GM18867 (cell line): ENCODE results near the gene PLCB2.

Experiments used
- ATAC-seq: cut with Tn5 transposase; IDR thresholded peaks from one replicate; pipeline ENCODE4 v1.9.1; 2021; ENCODE audit warnings: mild to moderate bottlenecking, moderate library complexity; ENCODE audit not compliant: unreplicated experiment

Gene PLCB2

DNA sequence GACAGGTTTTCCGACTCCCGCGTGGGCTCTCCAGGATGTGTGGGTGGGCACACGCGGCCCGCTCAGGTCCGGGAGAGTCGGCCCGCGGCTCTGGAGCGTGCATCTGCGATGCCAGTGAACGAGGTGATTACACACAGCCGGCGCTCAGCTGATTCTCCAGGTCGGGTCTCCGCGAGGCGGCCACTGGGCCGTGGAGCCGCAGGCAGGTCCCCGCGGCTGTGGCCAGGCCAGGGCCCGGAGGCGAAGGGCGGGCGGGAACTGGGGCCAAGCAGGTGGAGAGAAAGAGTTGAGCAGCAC is 55.6 kb downstream of the PLCB2 start:
- no peak for ATAC-seq

DNA sequence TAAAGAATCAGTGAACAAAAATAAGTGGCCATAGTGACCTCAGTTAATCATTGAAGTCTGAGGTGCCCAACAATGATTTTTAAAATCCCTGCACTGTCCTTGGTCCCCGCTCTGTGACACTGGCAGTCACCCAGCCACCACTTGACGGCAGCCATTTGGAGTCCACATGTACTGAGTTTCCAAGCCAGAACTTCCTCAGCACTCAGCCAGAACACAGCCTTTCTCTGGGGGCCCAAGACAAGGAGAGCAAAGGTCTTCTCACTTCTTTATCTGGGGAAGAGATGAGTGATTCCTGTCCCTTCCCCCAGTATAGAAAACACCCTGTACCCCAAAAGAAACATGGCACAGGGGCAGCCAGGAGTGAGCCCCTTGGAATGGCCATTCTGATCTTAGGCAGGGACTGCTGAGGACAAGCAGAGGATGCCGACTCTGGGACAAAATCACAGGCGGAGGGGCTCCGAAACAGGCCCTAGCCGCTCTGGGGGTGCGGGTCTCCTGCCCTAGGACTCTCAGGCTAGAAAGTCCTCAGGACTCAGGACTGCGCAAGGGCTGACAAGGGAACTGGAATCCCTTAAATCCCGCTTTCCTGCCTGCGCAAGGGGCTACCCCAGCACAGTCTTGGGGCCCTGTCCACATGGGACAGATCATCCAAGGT is 56.1 kb downstream of the PLCB2 start:
- ATAC-seq = no peak

DNA sequence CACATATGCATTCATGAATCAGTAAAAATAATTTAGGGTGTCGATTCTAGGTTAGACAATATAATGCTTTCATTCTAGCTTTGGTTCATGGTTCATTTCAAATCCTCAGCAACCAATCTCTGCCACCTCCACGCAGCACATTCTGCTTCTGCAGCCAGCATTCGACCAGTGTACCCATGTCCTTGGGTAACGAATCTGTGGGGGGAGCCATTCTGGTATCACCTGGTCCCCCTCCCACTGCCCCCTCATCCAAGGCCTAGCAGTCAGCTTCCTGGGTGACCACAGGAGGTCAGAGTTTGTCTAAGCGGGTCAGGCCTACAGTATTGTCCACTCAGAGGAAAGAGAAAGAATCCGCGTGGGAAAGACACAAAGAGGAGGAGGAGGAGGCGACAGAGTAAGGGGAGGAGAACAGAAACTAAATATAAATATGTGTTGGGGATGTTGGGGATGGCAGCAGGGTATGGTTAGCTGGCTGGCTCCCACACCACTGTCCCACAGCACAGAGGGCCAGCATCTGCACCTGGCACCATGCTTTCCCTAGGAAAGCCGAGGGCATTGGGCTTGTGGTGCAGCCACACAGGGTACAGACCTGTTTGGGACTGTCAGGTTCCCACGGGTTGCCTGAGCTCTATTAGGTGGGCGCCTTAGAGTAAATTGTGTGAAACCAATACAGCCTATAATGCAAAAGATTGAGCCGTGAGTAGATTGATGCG is 56.8 kb downstream of the PLCB2 start:
- no peak for ATAC-seq

DNA sequence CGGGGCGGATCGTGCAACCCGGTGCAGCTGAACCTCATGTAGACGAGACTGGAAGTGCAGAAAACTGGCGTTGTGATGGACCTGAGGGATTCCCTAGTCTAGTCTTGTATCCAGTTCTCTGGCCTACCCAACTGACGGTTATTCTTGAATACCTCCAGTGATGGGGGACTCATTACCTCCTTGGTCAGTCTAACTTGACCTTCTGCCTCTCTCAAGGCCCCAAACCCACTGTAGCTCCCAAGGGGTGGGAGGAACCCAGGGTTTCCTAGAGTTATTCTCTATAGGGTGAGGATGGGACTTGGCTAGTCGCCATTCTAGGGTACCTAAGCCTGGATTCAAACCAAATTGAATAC is 57.5 kb downstream of the PLCB2 start:
- no peak for ATAC-seq

DNA sequence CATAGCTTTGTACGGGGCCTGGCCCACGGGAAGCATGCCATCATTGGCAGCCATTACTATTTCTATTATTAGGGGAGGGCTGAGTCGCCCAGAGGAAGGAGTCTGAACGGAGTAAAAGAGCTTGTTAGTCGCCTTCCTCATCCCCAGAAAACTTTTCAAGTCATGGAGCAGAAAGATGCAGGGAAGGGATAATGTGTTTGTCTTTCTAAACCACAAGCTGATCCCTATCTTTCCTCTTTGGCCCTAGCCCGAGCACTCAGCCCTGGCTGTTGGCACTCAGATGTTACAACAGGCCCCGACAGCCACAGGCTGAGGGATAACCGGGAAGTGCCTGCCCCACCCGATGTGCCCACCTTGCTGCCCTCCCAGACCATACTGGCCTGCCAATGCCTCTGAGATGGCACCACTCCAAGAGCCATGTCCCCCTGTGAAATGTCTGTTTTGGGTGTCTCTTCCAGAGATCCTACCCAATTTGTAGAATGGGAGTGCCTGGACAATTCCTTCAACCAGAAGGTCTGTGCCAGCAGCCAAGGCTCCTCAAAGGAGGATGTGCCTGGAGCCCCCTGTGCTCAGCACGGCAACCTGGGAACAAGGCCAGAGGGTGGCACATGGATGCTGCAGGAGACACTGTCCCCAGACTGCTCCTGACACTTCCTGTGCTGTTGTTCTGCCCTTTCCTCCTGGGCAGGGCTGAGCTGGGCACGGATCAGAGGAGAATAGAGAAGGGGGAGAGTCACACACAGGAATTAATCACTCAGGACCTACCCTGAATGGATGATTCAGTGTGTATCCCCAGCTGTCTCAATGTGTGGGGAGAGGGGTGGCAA is 58.0 kb downstream of the PLCB2 start:
- no peak for ATAC-seq

DNA sequence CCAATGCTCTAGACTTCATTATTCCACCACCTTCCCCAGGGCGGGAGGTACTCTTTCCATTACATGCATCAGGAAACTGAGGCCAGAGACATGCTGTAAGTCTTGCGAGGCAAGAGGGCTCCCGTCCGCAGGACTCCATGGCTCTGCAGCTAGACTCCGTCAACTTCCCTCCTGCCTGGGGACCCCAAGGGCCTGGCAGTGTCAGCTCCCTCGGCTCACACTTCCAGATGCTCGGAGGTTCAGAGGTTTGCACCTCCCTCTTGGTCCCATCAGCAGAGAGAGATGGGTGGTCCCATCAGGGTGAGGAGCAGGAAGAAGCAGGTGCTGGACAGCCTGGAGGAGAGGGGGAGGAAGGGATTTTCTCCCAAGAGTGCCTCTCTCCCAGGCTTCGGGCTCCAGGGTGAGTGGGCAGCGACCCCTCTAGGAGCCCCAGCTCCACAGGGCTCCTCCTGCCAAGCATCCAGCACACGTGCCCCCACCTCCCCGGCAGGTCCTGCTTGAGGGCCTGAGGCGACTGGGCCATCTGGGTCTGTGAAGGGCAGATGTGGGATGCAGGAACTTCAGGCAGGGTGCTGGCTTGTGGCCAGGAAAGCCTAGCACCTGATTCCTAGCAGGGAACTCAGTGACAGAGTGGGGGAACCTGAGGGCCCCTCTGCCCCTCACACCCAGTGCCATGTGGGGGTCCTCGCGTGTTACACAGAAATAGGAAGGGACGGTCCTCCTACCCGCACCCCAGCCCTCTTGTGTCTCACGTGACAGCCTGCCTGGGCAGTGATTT is 59.5 kb downstream of the PLCB2 start:
- ATAC-seq = no peak

DNA sequence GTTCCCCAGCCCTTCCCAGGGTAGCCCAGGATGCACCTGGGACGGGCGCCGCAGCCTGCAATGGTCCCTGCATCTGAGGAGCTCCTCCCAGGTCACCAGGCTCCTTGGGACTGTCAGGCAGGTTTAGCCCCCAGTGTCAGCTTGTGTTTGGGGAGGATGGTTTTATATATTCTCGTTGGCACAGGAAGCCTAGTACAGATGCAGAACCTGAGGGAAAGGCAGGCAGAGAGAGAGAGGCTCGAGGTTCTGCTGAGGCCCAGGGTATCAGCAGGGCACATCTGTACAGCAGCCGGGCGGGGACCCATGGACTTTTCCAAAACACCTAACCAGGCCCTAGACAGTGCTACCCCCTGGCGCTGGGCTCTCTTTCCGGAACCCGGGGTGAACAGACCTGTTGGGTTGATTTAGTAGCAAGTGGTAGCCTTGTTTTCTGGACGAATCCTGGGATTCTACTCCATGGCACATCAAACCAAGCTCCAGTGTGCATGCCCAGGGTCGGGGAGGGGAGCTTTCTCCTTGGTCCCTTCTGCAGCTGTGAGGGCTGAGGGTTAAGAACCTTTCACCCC is 60.2 kb downstream of the PLCB2 start:
- ATAC-seq = no peak

DNA sequence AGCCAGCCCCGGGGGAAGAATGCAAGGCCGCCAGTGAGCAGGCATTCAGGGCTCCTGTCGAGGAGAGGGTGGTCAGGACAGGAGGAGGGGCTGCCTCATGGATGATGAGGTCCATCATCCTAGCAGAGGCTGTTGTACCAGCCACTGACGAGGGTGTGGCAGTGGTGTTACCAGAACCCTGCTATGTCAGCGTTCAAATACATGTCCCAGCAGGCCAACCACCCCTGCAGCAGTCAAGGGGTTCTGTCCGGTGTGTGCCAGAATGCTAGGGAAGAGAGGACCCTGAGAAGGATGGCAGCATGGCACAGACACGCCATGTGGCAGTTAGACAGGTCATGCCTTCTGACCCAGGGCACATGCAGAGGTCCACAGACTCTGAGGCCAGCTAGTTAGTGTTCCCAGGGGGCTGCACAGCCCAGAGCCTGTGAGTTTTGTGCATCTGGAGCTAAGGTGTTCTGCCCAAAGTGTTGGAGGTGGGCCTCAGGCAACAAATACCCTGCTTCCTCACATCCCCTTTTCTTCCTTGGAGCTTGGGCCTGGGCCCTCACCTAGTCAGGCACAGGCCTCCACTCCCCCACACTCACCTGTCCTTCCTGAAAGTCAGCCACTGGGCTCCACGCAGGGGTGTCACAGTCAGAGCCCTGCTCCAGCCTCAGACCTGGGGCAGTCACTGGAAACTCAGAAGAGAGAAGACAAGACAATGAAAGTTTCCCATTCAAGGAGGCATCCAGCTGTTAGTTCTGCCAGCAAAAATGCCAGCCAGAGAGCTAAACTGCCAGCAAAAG is 61.0 kb downstream of the PLCB2 start:
- ATAC-seq = no peak

DNA sequence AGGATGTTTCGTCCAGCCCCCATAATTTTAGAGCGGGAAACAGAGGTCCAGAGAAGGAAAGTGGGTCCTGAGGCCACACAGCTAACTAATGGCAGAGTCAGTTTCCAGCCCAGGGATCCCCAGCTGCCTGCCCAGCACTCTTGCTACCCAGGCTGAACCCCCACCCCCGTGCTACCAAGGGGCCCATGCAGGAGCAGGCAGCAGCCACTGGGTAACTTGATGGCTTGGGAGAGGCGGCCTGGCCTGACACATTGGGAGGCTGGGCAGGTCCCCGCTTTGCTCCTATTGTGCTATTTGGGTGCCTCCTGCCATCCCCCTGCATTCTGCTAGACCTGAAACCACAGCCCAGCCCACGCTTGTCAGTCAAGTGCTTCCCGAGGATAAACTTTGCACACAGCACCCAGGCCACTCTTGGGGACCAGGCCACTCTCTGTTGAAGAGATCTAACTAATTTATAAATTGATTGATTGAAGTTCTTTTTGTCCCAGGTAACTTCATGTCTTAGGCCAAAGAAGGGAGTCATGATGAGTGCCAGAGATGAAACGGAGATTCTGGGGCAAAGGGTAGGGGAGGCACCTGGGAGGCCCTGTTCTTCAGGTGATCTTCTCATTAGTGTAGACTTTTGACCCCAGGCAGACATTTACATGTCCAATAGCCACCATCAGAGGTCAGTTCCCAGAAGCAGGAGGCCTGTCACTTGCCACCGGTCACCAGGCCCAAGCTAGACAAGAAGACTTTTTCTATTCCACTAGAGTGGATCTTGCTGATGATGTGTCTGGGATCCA is 61.9 kb downstream of the PLCB2 start:
- ATAC-seq = no peak

DNA sequence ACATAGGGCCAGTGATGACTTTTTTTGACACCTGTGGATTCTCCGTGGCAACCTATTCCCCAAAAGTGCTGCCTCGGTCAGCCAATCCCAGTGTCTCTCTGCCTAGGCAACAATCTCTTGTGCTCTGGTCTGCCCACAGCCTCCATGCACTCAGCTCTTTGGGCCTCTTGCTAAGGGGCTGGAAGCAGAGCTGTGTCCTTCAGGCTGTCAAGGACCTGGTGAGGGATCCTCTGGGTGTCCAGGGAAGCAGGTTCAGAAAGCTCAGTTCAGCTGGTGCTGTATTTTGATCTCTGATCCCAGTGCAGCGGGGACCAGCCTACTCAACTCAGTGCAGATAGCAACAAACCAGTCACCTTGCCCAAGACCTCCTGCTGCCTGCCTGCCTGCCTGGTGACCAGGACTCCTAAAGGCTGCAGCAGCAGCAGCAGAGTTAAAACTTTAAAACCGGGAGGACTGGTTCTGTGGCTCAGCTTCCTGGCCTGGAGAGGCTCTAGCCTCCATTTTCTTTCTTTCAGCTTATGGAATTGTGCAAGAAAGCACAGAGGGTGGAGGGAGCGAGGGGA is 62.7 kb downstream of the PLCB2 start:
- no peak for ATAC-seq

DNA sequence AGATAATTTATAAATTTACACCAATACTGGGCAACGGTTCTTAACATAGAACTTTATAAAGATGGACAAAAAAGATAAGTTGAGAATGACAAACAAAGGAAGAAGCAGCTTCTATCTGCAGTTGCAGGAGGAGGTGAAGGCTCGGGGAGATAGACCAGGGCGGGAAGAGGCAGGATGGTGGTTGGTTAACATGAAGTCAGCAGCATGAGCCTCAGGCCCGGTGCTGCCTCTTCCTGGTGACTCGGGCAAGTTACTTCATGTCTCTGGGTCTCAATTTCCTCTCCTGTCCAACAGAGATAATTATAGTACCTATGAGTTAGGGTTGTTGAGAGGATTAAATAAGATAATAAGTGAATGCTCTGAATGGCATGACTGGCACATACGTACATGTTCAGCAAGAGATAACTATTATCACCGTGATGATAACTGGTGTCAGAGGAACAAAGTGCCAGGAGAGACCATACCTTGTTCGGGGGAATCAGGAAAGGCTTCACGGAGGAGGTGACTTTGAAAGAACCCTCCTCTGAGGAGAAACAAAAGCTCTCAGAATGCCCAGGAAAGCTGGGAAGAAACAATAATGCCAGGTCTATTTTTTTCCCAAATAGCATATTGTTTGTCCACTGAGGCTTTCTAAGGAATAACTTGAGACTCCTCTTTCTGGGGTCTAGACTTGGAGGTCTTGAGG is 64.5 kb downstream of the PLCB2 start:
- ATAC-seq = no peak

DNA sequence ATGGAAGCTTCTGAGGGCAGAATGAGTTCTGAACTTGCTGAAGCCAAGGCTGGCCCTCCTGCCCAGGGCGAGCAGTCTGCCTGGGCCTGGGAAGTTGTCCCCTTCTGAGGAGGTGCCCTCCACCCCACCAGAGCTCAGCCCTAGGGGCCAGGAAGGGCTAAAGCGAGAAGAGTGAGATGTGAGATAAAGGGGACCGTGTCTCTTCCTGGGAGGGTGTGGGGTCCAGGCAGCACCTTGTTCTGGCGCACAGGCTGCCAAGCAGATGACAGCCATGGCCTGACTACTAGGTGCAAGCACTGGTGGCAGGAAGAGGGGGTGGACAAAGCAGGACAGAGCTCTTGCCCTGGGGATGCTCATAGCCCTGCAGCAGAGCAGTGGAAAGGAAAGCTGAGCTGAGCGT is 65.1 kb downstream of the PLCB2 start:
- no peak for ATAC-seq

DNA sequence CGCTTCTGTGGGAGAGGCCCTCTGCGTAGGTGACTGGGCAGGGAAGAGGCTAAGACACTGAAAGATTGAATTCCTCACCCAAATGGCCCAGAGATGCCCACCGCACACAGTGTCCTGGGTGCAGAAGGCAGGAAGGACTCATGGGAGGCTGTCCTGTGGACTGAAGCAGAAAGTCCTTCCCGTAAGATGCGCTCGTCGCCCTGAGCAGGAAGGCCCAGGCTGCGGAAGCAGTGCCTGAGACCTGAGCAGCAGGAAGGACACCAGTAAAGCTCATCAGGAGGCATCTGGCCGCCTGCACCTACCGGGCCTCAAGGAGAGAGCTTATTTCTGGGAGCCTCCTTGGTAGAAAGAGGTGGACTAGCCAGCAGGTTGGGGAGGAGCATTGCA is 65.5 kb downstream of the PLCB2 start:
- no peak for ATAC-seq

DNA sequence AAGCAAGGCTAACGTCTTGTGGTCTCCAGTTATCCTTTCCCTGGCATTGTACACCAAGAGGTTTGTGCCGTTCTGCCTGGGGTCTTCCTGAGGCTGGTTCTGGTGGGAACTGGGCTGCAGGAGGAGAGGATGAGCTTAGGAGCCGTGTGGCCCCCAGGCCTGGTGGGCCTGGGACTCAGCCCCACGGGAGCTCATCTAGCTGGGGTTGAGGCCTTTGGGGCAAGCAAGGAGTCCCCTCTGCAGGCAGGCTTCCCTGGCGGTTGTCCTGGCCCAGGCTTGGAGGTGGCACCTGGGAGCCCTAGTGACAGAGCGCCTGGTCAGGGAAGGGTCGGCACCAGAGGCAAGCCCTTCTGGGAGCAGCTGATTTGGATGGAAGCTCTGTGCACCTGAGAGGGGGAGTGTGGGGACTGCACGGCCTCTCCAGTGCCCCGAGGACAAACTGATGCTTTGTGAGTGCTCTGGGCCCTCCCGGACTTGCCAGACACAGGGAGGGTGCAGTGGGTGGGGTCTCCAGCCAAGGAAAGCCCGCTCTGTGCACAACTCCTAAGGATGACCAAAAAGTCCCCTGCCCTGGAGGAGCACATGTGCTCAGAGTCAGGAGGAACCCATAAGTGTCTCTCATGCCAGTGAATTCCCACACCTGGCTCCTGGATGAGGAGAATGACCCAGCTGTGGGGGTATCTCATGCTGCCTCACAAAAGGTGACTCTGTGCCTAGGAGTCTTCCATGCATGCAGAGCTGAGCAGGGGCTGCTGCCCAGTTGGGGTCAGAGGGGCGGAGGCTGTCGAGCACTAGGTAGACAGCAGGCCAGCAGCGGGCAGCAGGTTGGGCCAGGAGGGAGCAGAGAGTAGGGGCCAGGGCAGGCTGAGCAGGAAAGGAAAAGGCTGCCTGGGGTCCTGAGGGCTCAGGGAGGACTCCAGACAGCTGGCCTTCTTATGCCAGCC is 66.2 kb downstream of the PLCB2 start:
- no peak for ATAC-seq

DNA sequence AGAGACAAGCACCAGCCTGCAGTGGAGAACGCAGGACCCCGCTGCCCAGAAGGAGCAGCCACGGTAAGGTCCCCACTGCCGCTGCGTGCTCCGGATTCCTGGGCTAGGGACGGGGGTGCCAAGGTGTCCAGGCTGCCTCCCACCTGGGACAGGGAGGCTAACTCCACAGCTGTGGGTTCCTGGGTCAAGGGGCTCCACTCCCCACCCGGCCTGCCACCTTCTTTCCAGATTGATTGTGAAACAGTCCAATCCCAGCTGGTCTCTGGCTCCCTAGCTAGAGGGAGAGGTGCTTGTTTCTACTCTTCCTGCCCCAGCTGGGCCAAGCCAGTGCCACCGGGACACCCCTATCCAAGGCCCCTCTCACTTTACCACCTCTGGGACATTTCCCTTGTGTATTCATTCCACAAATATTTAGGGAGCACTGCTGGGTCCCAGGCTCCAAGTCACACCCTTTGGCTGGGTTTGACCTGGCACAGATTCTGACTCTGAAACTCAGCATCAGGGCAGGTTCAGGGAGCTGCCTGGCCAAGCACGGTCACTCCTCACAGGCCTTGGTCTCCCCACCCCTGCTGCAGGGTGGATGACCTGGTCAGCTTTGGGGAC is 67.0 kb downstream of the PLCB2 start:
- no peak for ATAC-seq

DNA sequence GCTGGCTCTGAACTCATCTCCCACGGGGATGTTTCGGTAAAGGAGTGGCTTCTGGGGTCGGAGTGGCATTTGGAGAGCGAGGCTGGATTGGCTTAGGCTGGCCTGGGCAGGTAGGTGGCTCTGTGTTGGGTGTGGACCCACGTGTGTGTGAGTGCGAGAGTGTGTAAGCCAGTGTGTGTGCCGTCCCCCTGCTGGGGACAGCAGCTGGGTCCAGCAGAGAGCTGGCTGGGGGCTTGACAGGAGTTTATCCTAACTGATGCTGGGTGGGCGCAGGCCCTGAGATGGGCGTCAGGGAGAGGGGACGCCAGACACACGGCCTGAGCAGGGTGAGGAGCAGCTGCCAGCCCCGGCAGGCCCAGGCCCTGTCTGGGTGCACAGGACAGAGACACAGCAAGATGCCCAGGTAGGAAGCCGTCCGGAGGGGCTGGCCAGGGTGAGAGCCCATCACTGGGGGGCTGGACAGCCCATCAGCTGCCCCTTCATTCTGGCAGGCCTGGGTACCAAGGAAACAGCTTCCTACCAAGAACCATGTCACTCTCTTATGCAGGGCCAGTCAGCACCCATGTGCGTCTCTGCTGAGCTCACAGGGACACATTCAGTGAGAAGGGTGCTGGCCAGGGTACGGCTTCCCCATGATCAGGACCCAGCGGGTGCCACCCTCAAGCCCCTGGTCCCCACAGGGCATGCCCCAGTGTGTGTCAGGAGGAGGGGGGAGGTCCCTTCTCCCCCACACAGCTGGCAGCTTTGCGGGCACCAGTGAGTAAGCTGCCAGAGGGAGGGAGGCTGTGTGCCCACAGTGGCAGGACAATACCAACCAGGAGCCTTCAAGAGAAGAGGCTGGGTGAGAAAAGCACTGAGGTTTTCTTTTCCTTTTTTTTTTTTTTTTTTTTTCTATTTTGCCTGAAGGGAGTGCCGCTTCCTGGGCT is 67.8 kb downstream of the PLCB2 start:
- no peak for ATAC-seq
